GM11168 (cell line): ENCODE results near the gene ZNF121.
"Not testable (repeated sequence)": the region's sequence is repeated elsewhere in the genome, so short reads cannot be mapped to it uniquely, and the experiment has no call there.

ENCODE experiments used
- in situ Hi-C: fragments of 300-500 bp; cut with MboI; formaldehyde crosslinking; loops from one replicate; pipeline ENCODE4 v1.12.0; 2022; ENCODE audit warnings: low sequenced_read_pairs; ENCODE audit not compliant: unreplicated experiment

The ZNF121 gene

DNA sequence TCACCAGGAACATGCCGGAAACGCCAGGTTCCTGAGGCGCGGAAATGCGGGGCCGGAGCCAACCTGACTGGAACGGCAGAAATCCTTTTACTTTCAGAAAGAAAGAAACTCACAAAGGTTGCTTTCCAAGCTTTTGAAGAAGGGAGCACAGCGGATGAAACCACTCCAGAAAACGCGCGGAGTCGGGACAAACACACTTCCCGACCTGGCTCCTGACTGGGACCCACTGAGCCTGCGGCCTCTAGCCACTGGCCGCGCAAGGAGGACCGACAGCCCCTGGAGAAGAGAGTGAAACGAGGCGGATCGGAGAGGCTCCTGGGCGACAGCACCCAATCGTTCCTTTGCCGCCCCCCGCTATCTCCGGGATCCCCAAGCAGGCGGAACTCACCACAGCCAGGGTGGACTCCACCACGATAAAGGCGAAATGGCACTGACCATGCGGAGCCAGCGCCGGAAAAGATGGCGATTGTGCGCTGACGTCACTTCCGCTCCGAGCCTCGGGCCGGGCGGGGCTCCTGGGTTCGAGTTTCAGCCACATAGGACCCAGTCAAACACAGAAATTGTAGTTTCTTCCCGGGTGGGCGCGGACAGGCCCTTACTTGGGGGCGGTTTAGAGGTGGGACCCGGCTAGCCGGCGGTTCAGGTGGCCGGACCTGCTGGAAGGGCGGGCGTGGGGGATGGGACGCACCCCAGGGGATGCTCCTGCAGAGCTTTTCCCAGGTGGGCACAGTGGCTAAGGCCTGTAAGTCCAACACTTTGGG, at the start of gene ZNF121:
Gene ZNF121, minus strand, starts transcription at position 432 of the 761 bp plus-strand sequence. CDS start 16,407 bp downstream, outside the sequence.
- in situ Hi-C loops = no loop called here

DNA sequence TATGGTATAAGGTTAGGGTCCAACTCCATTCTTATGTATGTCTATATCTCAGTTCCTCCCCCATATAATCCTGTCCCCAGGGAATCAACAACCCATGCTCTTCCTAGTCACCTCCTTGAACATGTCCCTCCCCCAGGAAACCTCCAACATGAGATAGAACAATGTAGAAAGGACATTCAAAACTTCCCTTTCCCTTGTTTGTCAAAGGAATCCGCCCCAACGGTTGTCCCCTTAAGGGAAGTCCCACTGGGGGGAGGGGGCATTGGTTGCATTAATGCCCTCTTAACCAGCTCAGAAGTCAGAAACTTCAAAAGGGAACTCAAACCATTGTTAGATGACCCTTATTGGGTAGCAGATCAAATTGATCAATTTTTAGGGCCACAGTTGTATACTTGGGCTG, 43.6 kb upstream of the ZNF121 start:
- in situ Hi-C loops = loop anchor here (5.0 to 10.0 kb wide), 2 partner anchors 137 to 169 kb away; partner anchors contain the start of gene ZNF846

DNA sequence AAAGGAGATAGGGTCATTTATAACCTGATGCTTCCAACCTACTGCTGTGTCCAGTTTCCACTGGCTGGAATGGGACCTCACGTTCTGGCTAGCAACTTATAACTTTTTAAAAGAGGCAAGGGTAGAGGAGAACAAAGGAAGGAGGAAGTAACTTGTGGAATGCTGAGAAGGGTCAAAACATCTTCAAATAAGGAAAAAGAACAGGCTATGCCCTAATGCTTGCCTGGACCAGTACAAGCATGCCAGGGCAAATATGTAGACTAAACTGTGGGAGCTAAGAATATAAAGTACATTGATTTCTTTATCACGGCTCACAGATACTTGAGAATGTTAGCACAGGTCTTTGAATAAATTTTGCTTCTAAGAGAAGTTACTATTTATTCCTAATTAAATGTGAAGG, 38.2 kb upstream of the ZNF121 start:
- in situ Hi-C loops = loop anchor here (10.0 kb wide), 1 partner anchor 142 kb away; the partner anchor contains the start of gene ZNF846

DNA sequence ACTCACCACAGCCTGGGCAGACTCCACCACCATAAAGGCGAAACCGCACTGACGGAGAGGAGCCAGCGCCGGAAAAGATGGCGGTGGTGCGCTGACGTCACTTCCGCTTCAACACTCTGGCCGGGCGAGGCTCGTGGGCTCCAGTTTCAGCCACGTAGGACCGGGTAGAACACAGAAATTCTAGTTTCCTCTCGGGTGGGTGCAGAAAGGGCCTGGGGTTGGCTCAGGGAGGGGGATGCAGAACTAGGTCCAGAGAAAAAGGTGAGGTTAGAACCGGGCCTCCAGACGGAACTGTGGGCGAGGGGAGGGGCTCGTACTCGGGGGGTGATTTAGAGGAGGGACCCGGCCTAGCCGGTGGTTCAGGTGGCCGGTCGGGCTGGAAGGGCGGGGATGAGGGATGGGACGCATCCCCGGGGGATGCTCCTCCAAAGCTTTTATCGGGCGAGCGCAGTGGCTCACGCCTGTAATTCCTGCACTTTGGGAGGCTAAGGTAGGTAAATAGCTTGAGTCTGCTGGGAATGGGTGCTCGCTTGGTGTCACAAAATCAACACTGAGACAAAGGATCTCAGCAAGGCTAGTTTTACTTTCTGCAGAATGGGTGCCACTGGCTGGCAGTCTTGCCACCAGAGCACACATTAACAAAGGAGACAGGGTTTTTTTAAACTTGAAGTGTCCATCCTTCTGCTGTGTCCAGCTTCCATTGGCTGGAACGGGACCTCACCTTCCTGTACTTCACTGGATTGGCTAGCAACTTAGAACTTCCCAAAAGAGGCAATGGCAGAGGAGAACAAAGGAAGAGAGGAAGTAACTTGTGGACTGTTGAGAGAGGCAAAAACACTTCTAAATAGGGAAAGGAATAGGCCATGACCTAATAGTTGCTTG, 37.1 kb upstream of the ZNF121 start, which contains the start of gene ZNF561:
Gene ZNF561, minus strand, starts transcription at position 77 of the 882 bp plus-strand sequence. CDS start 1,776 bp downstream, outside the sequence.
- in situ Hi-C loops = loop anchor here (10.0 kb wide), 1 partner anchor 143 kb away; the partner anchor contains the start of gene ZNF846

DNA sequence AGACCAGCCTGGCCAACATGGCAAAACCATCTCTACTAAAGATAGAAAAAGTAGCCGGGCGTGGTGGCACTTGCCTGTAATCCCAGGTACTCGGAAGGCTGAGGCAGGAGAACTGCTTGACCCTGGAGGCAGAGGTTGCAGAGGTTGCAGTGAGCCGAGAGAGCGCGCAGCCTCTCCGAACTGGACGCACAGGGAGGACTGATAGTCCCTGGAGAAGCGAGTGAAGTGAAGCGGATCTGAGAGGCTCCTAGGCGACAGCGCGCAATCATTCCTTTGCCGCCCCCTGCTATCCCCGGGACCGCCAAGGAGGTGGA, 36.5 kb upstream of the ZNF121 start:
- in situ Hi-C loops = loop anchor here (10.0 kb wide), 1 partner anchor 144 kb away; the partner anchor contains the start of gene ZNF846

DNA sequence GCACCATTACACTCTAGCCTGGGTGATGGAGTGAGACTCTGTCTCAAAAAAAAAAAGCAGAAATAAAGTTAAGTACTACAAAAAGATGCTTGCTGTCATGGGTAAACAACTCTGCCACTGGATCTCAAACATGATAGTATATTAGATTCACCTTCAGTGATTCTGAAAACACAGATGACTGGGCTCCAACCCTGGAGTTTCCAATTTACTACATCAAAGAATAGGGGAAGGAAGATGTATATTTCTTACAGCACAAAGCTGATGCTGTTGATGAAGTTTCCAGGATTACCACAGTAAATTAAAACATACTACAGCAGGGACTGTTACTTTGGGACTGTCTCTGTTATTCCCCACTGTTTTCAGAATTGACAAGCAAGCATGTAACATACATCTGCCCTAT, 31.5 kb upstream of the ZNF121 start:
- in situ Hi-C loops = no loop called here

DNA sequence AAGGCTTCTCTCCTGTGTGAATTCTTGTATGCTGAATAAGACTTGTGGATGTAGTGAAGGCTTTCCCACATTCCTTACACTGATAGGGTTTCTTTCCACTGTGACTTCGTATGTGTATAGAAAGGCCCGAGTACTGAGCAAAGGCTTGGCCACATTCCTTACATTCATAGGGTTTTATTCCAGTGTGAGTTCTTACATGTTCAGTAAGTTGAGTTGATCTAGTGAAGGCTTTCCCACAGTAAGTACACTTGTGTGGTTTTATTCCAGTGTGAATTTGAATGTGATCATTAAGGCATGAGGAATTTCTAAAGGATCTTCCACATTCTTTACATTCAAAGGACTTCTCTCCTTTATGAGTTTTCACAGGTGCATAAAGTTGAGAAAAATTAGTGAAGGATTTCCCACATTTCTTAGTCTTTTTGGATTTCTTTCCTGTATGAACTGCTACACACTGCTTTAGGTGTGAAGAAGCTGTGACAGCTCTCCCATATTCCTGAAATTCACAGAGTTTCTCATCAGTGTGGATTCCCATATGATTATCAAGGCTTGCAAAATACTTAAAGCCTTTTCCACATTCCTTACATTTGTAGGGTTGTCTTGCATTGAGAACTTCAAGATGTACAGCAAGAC, 26.3 kb upstream of the ZNF121 start:
- in situ Hi-C loops = no loop called here

DNA sequence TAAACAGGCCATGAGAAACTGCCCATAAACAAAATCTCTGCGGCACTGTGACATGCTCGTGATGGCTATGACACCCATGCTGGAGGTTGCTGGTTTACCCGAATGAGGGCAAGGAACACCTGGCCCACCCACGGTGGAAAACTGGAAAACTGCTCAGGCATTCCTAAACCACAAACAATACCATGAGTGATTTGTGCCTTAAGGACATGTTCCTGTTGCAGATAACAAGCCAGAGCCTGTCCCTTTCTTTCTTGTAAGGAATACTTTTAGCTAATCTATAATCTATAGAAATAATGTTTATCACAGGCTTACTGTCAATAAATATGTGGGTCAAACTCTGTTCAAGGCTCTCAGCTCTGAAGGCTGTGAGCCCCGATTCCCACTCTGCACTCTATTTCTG, 24.6 kb upstream of the ZNF121 start:
- in situ Hi-C loops = no loop called here

DNA sequence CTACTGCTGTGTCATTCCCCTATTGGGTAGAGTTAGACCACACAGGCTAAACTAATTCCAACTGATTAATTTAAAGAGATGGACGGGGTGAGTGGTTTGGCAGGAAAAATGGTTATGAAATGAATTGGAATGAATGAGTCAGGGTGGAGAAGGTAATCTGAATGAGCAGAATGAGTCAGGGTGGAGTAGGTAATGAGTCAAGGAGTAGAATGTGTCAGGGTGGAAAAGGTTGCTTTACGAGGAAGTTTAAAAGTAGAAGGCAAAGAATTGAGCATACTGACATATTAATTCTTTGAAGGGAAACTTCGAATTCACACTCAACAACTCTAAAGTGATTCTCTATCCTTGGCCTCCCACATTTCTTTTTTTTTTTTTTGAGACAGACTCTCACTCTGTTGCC, 12.7 kb upstream of the ZNF121 start:
- in situ Hi-C loops = no loop called here

DNA sequence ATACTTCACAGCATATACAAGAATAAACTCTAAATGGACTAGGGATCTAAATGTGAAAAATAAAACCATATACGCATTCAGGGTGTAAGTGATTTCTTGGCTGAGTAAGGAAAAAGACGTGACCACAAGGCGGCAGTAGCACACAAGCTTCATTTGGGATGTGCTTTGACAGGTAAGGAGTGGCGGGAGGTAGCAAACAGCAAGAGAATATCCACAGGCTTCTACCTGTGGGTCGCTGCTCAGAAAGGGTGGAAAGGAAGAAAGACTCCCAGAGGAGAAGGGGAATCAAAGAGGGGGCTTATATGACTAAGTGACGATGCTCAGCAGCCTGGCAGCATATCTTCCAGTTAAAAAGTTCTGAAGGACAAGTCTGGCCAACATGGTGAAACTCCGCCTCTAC, 2.5 kb upstream of the ZNF121 start:
- in situ Hi-C loops = no loop called here

DNA sequence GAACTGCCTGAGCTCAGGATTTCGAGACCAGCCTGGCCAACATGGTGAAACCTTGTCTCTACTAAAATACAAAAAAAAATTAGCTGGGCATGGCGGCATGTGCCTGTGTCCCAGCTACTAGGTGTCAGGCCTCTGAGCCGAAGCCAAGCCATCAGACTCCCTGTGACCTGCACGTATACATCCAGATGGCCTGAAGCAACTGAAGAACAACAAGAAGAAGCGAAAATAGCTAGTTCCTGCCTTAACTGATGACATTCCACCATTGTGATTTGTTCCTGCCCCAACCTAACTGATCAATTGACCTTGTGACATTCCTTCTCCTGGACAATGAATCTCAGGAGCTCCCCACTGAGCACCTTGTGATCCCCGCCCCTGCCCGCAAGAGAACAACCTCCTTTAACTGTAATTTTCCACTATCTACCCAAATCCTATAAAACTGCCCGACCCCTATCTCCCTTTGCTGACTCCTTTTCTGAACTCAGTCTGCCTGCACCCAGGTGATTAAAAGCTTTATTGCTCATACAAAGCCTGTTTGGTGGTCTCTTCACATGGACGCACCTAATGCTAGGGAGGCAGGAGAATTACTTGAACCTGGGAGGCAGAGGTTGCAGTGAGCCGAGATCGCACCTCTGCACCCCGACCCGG, 2.1 kb downstream of the ZNF121 start:
- in situ Hi-C loops = not testable (repeated sequence)

DNA sequence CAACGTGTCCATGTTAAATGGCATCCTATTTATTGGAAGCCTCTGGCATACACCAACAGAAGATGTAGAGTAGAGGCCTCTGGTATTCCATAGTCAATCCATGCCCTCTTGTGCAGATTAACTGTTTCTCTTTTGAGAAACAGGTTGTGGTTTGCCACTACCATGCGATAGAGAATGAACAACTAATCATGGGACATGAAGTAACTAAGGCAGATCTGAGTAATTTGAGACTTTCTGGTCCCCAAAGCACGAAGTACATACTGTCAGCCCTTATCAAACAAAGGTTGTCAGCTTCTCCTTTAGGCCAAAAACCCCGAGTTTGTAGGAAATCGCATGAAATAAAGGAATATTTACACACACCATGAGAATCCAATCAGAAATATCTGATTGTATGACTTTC, 3.6 kb downstream of the ZNF121 start:
- in situ Hi-C loops = no loop called here

DNA sequence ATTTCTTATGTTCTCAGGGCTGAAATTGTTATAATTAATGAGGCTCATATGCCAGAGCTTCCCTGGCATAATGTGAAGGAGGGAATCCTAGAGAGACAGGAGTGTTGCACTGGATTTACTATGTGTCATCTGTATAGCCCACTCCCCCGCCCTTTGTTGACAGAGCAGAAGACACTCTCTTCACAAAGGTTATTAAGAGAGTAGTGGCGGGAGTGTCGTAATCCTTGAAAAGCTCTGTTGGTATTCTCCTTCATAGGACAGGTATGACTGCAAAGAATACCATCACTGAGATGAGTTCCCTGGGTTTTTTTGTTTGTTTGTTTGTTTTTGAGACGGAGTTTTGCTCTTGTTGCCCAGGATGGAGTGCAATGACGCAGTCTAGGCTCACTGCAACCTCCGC, 14.0 kb downstream of the ZNF121 start:
- in situ Hi-C loops = no loop called here

DNA sequence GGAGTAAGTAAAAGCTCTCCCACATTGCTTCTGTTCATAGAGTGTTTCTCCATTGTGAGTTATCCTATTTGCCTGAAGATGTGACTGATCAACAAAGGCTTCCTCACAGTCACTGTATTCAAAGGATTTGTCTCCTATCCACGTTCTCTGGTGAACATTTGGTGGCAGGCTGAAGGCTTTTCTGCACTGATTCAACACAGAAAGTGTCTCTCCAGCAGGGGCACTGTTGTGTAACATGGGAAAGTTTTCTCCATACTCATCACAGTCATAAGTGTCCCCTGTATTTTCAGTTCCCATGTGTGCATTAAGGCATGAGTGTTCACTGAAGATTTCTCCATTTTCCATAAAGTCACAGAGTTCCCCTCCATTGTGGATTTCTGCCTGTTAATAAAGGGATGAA, 17.6 kb downstream of the ZNF121 start:
- in situ Hi-C loops = no loop called here

DNA sequence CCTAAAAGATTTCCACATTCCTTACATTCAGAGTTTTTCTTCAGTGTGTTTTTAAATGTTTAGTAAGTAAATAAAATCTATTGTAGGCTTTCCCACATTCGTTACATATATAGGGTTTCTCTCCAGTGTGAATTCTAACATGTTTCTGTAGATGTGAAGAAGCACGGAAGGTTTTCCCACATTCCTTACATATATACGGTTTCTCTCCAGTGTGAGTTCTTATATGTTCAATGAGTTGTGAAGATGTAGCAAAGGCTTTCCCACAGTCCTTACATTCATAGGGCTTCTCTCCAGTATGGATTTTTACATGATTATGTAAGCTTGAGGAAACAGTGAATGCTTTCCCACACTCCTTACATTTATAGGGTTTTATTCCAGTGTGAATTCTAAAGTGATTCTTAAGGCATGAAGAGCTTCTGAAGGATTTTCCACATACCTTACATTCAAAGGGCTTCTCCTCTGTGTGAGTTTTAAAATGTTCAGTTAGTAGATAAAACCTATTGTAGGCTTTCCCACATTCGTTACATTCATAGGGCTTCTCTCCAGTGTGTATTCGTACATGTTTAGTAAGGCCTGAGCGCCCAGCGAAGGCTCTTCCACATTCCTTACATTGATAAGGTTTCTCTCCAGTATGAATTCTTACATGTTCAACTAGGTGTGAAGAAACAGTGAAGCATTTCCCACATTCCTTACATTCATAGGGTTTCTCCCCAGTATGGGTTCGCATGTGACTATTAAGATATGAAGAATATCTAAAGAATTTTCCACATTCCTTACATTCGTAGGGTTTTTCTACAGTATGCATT, 18.2 kb downstream of the ZNF121 start:
- in situ Hi-C loops = no loop called here

DNA sequence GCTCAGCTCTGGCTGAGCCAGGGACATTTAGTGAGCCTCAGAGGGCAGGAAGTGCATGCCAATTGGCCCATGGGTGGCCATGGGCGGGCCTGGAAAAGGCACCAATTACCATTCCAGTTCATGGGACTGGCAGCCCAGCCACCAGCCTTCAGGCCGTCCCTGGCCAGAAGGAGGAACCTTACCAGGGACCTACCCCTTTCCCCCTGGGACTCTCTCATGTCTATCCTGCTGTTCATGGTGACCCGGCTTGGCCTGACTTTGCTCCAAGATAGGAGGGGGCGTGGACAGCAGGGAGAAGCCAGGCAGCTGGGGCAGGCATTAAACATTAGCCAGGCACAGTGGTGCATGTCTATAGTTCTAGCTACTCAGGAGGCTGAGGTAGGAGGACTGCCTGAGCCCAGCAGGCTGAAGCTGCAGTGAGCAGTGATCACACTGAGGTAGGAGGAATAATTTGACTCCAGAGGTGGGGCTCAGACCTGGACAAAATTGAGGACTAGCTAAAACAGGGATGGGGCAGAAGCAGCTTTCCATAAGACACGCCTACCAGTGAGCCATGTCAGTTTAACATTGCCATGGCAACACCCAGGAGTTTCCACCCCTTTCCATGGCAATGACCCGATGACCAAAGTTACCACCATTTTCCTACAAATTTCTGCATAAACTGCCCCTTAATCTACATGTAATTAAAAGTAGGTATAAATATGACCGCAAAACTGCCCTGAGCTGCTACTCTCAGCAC, 31.6 kb downstream of the ZNF121 start:
- in situ Hi-C loops = no loop called here

DNA sequence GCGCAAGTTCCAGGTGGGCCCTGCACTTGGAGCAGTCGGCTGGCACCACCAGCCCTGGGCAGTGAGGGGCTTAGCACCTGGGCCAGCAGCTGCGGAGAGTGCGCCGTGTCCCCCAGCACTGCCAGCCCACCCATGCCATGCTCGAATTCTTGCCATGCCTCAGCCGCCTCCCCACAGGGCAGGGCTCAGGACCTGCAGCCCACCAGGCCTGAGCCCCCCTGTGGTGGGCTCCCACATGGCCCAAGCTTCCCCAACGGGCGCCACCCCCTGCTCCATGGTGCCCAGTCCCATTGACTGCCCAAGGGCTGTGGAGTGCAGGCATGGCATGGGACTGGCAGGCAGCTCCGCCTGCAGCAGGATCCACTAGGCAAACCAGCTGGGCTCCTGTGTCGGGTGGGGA, 36.4 kb downstream of the ZNF121 start:
- in situ Hi-C loops = no loop called here

DNA sequence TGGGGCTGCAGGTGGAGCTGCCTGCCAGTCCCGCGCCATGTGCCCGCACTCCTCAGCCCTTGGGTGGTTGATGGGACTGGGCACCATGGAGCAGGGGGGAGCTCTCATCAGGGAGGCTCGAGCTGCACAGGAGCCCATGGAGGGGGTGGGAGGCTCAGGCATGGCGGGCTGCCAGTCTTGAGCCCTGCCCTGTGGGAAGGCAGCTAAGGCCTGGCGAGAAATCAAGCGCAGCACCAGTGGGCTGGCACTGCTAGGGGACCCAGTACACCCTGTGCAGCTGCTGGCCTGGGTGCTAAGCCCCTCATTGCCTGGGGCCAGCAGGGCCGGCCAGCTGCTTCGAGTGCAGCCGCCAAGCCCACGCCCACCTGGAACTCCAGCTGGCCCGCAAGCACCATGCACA, 43.0 kb downstream of the ZNF121 start:
- in situ Hi-C loops = not testable (repeated sequence)

DNA sequence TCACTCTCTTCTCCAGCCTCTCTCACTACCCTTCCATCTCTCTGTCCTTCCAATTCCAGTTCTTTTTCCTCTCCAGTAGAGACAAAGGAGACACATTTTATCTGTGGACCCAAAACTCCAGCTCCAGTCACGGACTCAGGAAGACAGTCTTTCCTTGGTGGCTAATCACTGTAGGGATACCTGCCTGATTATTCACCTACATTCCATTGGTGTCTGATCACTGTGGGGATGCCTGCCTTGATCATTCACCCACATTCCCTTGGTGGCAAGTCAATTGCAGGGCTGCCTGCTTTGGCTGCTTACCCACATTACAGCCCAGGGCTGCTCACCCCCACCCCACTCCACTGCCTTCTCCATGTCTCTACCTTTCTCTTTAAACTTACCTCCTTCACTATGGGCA, 44.4 kb downstream of the ZNF121 start:
- in situ Hi-C loops = not testable (repeated sequence)
